COLO668 (cell line): ENCODE measurements around the gene ALDH1L1.

Experiments used
- DNase-seq: peaks from one replicate; lab custom pipeline; 2025; ENCODE audit not compliant: unreplicated experiment; lab: John Stamatoyannopoulos, UW

ALDH1L1 gene

DNA sequence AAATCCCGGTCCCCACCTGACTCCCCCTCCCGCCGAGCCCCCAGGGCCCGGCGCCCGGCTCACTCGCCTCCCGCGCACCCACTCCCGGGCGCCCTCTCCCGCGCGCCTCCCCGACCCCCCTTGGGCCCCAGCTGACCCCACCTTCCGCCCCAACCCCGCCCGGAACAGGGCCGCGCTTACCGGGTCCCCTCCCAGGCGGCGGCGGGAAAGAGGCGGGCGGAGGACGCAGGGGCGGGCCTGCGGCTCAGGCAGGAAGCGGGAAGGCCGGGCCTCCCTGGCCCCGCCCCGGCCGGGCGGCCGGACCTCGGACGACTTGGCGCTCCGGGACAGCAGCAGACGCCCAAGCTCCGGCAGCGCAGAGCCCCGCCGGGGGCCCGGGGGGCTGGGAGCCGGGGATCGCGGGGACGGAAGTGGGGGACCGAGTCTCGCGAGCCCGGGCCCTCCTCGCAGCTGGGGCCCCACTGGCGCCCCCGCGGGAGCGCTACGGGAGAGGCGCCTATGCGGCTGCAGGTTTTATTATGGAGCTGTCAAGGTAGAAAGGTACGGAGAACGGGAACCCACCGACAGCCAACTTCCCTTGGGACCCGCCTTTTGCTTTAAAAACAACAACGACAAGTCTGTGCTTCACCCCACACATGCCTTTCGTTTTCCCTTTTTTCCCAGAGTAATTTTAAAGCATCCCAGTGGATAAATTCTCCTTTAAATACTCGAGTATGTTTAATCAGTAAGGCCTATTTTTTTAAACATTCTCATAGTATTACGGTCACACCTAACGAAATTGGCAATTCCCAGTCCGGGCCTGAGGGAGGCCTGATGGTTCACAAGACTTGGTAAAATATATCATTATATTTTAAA lies 96.2 kb downstream of the ALDH1L1 start, which contains the start of gene SLC41A3:
SLC41A3 (minus strand) TSS at position 212 of the 855 bp plus-strand sequence. CDS start 15,905 bp downstream, outside the sequence.
- DNase-seq = peak; percentile 90

- DNase-seq = peak; percentile 57
Measured at GRCh38 chr3:126083511-126083912, 96.9 kb downstream of the ALDH1L1 start.

DNA sequence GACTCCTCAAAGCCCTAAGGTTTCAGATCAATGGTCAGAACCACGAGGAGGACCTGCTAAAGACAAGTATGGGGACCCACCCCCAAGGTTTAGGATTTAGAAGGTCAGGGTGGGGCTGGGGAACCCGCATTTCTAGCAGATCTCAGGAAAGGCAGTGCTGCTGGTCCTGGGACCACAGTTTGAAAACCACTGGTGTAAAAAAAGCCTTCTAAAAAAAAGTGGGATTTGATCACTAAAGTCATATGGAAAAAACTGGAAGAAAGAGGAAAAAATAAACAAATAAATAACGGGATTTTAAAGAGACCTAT lies 97.3 kb downstream of the ALDH1L1 start:
- no peak for DNase-seq

DNA sequence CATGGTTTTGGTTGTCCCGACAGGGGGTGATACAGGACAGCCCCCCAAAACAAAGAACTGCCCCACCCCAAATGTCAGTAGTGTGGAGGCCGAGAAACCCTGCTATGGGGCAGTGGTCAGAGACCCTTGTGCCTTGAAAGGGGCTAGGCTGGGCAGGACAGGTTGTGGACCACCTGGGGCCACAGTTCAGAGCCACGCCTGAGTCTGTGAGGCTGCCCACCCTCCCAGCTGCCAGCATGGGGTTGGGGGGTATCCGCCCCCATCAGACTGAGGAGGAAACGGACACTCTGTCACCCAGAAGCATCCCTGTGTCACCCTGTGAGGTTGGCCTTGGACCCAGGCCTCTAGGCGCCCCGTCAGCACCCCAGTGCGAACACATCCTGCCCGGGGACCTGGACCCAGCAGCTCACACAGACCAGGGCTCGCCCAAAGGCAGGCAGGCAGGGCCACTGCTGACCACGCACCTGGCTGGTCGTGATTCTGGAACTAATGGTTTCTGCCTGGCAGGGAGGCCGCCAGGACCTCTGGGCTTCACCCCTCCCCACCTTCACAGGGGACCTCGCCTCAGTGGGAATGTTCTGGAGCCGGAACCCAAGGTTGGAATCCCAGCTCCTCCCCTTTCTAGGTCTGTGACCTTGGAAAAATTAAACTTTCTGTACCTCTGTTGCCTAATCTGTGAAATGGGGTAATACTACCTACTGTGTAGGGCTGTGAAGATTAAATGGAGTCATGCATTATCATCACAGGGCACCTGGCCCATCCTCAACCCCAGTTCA lies 97.8 kb downstream of the ALDH1L1 start:
- DNase-seq = no peak

GRCh38 chr3:126081618-126082361 lies 98.6 kb downstream of the ALDH1L1 start:
- DNase-seq = peak; percentile 78

DNA sequence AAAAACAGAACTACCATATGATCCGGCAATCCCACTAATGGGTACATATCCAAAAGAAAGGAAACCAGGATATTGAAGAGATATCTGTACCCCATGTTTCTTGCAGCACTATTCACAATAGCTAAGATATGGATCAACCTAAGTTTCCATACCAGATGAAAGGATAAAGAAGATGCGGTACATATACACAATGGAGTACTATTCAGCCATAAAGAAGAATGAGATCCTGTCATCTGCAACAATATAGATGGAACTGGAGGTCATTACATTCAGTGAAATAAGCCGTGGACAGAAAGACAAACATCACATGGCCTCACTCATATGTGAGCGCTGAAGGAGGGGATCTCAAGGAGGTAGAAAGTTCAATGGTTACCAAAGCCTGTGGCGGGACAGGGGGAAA lies 99.4 kb downstream of the ALDH1L1 start:
- DNase-seq = no peak

GRCh38 chr3:126078866-126079265 lies 101.5 kb downstream of the ALDH1L1 start:
- no peak for DNase-seq

DNA sequence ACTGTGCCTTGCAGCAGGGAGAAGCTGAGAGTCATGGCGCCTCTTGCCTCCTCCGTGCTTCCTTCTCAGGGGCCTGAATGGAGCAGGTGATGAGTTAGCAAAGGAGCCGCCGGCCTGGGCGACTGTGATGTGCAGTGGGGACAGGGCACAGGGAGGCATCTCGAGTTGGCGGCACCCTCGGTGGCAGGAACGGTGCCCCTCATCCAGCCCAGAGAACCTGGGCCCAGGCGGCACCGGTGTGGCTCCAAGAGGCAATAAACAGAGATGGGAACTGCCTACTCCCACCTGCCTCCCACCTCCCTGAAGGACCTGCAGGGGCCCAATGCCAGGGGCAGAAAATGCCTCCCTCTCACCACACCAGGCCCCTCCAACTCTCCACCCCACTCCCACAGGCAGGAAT lies 102.6 kb downstream of the ALDH1L1 start:
- DNase-seq = no peak

DNA sequence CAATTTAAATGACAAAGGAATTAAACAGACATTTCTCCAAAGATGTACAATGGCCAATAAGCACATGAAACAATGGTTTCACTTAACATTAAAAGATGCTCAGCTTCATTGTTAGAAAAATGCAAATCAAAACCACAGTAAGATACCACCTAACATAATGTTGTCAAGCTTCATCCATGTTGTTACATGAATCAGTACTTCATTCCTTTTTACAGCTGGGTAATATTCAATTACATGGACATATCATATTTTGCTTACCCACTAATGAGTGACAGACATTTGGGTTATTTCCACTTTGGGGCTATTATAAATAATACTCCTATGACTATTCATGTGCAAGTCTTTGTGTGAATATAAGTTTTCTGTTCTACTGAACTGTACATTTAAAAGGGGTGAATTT lies 104.2 kb downstream of the ALDH1L1 start:
- DNase-seq = no peak

- DNase-seq = no peak
Measured at GRCh38 chr3:126070146-126070545, 110.2 kb downstream of the ALDH1L1 start.

- no peak for DNase-seq
Measured at GRCh38 chr3:126067959-126068358, 112.4 kb downstream of the ALDH1L1 start.

DNA sequence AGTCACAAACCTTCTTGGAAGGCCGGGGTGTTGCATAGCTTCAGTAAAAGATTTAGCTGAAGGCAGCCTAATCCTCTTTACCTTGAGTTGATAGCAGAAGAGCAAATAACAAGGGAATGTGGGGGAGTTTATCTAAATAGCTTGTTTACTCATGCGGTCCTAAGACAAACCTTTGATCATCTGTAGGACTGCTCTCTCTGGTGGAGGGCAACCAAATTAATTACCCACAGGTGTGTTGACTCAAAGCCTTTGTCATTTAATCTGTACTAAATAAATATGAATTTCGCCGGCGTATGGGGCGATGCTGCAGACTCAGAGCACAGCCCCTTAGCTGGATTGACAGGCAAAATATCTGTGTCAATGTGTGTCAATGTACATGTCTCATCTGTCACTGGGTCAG lies 113.7 kb downstream of the ALDH1L1 start:
- peak; percentile 6 for DNase-seq

DNA sequence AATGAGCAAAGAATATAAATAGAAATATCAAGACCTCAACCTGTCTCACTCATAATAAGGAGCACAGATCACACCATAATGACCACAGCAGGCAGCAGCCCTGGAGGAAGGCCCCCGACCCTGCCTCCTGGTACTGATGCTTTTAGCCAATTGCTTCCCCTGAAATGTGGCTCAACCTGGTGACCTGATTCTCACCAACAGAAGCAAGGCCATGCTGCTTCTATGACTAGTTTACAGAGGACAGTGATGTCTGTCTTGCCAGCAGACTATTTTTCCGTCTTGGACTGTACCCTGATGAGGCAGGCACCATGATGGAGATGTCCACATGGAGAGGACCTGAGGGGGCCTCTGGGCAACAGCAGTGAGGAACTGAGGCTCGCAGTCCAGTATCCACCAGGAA lies 114.5 kb downstream of the ALDH1L1 start:
- no peak for DNase-seq

GRCh38 chr3:126064627-126065258 lies 115.6 kb downstream of the ALDH1L1 start:
- peak; percentile 1 for DNase-seq

DNA sequence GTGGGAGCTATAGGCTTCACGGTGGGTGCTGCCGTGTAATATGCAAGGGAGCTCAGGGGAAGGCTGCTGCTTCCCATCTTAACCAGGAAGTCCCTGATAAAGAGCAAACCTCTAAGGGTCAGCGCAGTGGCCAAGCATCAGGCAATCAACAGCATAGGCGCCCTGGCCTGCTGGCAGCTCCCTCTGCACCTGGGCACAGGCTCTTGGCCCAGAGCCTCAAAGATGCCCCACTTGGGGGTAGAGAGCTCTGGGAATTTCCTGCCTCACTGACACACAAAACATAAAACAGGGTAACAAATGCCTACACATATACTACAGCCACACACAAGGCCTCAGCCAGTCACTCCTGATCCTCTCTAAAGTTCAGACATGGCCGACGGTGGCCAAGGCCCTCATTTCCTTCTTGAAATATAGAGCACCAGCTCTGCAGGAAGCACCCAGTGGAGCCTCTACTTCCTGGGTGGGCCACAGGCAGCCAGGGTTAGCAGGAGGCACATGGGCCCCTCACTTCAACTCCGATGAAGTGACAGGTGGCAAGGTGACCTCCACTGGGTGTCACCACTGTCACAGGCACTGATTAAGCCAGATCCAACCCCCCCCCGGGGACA lies 116.9 kb downstream of the ALDH1L1 start:
- DNase-seq = no peak

- DNase-seq = no peak
Measured at GRCh38 chr3:126061301-126062032, 118.9 kb downstream of the ALDH1L1 start.

- no peak for DNase-seq
Measured at GRCh38 chr3:126060613-126061145, 119.7 kb downstream of the ALDH1L1 start.

- no peak for DNase-seq
Measured at GRCh38 chr3:126058666-126059065, 121.7 kb downstream of the ALDH1L1 start.

DNA sequence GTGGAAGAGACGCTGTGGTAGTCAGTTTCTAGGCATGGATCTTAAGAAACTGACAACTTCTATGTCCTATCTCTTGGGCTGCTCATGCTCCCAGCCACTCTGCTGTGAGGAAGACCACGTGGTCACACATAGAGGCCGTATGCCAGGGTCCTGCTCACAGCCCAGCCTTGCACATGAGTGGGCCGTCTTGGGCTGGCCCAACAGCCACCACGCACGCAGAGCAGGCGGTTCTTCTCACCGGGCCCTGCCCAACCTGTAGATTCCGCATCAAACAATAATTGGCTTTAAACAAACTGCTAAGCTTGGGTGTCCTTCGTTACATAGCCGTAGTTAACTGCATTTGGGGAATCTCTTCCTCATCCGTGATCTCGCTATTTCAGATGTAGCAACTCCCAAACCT lies 122.5 kb downstream of the ALDH1L1 start:
- no peak for DNase-seq

- no peak for DNase-seq
Measured at GRCh38 chr3:126057501-126057819, 122.9 kb downstream of the ALDH1L1 start.
